Stimulated activated naive CD8-positive, alpha-beta T cell treated with anti-CD3 and anti-CD28 coated beads, Interleukin-15, amount 100 ng/mL, for 72 hours (primary cell): ENCODE data around the gene ZNF43.
"Not testable (repeated sequence)": the region's sequence is repeated elsewhere in the genome, so short reads cannot be mapped to it uniquely, and the experiment has no call there.

Experiments used
- ATAC-seq: fragments of 150-1000 bp; cut with Tn5 transposase; 2 replicates; pipeline ENCODE4 v1.10.0; 2021; ENCODE audit warnings: mild to moderate bottlenecking, moderate library complexity
- DNase-seq, 2 donors: peaks; one replicate each; pipeline ENCODE4 v3.0.0; 2021 to 2022
- H3K27ac Mint-ChIP-seq, 2 donors: one replicate each; pipeline ENCODE4 v1.8.0; 2022; ENCODE audit warnings: mild to moderate bottlenecking in 2 of 2, mixed read lengths in 2 of 2, moderate library complexity in 2 of 2
- H3K27me3 Mint-ChIP-seq: one replicate; pipeline ENCODE4 v1.8.0; 2022; ENCODE audit warnings: mixed read lengths
- H3K4me1 Mint-ChIP-seq: one replicate; pipeline ENCODE4 v1.8.0; 2022; ENCODE audit warnings: mild to moderate bottlenecking, mixed read lengths
- H3K4me3 Mint-ChIP-seq, 2 donors: one replicate each; pipeline ENCODE4 v1.8.0; 2022; ENCODE audit warnings: mild to moderate bottlenecking in 2 of 2, mixed read lengths in 2 of 2, moderate library complexity in 1 of 2
- H3K9me3 Mint-ChIP-seq, 2 donors: one replicate each; pipeline ENCODE4 v1.8.0; 2022; ENCODE audit warnings: mixed read lengths in 2 of 2

Gene ZNF43

DNA sequence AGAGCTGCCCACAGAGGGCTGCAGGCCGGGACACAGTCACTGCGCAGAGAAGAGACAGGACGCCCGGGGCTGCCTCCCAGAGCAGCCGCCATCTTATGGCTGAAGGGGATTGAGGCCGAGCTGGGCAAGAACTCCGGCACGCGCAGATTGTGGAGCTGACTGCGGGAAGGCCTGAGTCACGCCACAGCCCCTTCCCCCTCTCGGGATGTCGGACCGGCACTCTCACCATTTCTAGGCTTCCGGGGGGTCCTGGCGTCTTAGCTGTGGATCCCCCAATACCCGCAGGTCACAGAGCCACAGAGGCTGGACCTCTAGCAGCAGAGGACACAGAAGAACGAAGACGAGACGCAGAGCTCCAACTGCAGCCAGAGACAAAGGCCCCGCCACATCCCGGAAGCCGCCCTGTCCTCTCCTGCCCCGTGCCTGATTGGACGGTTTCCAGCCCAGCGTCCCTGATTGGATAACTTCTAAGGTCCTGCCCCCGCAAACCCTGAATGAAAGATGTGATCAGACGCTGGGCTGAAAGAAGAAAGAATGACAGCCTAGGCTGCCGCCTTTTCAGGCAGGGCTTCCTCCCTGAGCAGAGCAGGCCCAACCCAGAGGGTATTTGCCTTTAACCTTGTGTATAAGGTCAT, at the start of gene ZNF43:
Gene ZNF43 (minus strand): TSS at position 373 of the 635 bp plus-strand sequence. CDS start 144 bp downstream, at position 229.
- peaks cover 2 to 3% of the 10 kb centered on the region in 2 donors for H3K9me3 Mint-ChIP-seq

DNA sequence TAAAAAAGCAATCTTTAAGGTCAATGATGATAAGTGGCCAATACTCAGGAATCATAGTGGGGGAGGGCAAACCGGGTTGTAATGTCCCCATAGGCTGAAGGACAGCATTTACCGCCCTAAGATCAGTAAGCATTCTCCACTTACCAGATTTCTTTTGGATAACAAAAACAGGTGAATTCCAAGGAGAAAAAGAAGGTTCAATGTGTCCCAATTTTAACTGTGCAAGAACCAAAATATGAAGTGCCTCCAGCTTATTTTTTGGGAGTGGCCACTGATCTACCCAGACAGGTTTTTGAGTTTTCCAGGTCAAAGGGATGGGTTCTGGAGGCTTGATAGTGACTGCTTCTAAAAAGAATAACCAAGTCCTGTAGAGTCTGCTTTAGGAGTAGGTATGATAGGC, 49.5 kb upstream of the ZNF43 start:
- peaks cover 30% of the 10 kb centered on the region for H3K27me3 Mint-ChIP-seq
- not testable (repeated sequence) for H3K4me1 Mint-ChIP-seq, H3K9me3 Mint-ChIP-seq, H3K4me3 Mint-ChIP-seq, DNase-seq, H3K27ac Mint-ChIP-seq, ATAC-seq

More for the DNA sequence above, at the start of gene ZNF43:
- Mint-ChIP-seq H3K4me1 (peaks cover 40% of the 10 kb centered on the region), H3K27ac (peak within 1 kb of the TSS; percentile 99 to 100), H3K4me3 (peak within 1 kb of the TSS; percentile 100), H3K27me3 (no peaks in the 10 kb centered on the region)
- DNase-seq = peak; percentile 92 to 96
- ATAC-seq = peak; percentile 98

DNA sequence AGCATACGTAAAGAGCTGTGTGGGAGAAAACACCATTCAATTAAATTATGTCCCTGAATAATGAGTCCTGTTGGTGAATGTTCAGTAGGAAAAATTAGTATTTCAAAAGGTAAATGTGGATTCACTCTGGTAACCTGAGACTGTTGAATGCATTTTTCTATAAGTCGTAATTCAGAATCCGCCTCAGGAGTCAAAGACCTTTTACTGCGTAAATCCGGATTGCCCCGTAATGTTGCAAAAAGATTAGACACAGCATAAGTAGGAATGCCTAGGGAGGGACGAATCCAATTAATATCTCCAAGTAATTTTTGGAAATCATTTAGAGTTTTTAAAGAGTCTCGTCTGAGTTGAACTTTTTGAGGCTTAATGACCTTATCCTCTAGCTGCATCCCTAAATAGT, 48.8 kb upstream of the ZNF43 start:
- DNase-seq, ATAC-seq, H3K4me3 Mint-ChIP-seq, H3K9me3 Mint-ChIP-seq, H3K27ac Mint-ChIP-seq, H3K4me1 Mint-ChIP-seq: not testable (repeated sequence)
- H3K27me3 Mint-ChIP-seq = peaks cover 30% of the 10 kb centered on the region

DNA sequence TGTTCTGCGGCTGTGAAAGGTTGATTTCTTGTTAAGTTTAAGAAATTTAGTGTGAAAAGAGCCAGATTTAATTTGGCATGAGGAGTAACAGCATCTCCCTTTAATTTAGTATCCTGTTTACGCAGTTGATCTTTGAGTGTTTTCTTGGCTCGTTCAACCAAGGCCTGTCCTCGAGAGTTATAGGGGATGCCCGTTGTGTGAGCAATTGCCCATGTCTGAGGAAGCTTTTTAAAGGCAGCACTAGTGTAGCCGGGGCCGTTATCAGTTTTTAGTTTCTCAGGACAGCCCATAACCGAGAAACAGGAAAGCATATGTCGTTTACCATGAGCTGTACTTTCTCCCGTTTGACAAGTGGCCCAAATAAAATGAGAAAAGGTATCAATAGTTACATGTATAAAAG, 47.5 kb upstream of the ZNF43 start:
- Mint-ChIP-seq H3K4me3 (no peak overlapping the region), H3K27me3 (peaks cover 27% of the 10 kb centered on the region), H3K4me1 (no peaks in the 10 kb centered on the region), H3K9me3 (no peaks in the 10 kb centered on the region), H3K27ac (no peak overlapping the region)
- no peak for ATAC-seq
- DNase-seq = no peak

DNA sequence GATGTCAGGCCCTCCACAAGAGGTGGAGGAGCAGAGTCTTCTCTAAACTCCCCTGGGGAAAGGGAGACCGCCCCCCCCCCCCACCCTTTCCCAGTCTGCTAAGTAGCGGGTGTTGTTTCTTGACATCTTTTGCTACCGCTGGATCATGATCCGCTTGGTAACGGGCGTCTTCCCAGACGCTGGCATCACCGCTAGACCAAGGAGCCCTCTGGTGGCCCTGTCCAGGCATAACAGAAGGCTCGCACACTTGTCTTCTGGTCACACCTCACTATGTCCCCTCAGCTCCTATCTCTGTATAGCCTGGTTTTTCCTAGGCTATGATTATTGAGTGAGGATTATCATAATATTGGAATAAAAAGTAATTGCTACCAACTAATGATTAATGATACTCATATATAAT, 44.8 kb upstream of the ZNF43 start:
- H3K27ac Mint-ChIP-seq, DNase-seq, H3K4me3 Mint-ChIP-seq, H3K4me1 Mint-ChIP-seq, ATAC-seq, H3K9me3 Mint-ChIP-seq: not testable (repeated sequence)
- H3K27me3 Mint-ChIP-seq = peaks cover 19% of the 10 kb centered on the region

DNA sequence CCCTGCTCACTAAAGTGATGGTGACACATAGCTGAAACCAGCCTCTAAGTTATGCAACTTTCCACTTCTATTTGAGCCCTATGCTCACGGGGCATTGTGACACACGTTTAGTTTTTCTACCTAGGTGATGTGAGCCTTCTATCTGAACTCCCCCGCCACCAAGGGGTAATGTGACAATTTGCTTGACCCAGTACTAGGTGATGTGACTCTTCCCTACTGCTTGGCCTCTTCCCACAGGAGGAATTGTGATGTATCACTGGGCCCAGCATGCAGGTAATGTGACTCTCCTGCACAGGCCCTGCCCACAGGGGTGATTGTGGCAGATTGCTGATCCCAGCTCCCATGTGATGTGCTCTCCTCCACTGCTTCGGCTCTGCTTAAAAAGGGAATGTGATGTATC, 42.7 kb upstream of the ZNF43 start:
- H3K27me3 Mint-ChIP-seq = peaks cover 2% of the 10 kb centered on the region
- H3K4me3 Mint-ChIP-seq = no peak overlapping the region
- H3K9me3 Mint-ChIP-seq = no peaks in the 10 kb centered on the region
- no peak for DNase-seq
- no peak for ATAC-seq
- no peaks in the 10 kb centered on the region for H3K4me1 Mint-ChIP-seq
- H3K27ac Mint-ChIP-seq = no peak overlapping the region

DNA sequence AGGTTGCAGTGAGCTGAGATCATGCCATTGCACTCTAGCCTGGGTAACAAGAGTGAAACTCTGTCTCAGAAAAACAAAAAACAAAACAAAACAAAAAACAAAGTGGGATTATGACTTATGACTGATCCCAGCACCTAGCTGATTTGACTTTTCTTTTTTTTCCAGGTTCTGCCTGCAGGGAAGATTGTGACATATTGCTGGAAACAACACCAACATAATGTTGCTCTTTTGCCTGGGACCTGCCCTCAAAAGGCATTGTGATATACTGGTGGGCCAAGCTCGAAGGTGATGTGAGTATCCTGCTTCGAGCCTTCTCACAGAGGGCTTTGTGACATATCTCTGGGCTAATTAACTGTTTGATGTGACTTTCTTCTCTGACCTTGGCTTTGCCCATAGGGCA, 42.0 kb upstream of the ZNF43 start:
- Mint-ChIP-seq H3K4me3 (no peak overlapping the region), H3K4me1 (no peaks in the 10 kb centered on the region), H3K9me3 (no peaks in the 10 kb centered on the region), H3K27me3 (no peaks in the 10 kb centered on the region), H3K27ac (no peak overlapping the region)
- DNase-seq (no peak), ATAC-seq (no peak)

DNA sequence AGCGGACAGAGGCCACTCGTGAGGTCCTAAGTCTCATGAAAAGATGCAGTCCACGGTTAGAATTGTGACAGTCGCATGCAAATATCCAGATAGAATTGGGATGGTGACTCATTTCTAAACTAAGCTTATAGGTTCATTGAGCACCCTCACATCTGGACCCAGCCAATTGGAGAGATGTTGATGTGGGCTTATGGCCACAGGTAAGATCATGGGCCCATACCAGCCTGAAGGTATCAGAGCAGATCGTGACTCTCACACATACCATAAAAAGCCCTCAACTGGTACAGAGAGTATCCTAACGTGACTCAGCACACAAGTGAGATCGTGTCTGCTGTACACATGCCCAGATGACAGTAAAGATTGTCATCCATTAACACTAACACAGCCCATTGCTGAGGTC, 40.6 kb upstream of the ZNF43 start:
- not testable (repeated sequence) for DNase-seq, H3K4me3 Mint-ChIP-seq, H3K9me3 Mint-ChIP-seq, H3K27me3 Mint-ChIP-seq, ATAC-seq, H3K4me1 Mint-ChIP-seq, H3K27ac Mint-ChIP-seq

DNA sequence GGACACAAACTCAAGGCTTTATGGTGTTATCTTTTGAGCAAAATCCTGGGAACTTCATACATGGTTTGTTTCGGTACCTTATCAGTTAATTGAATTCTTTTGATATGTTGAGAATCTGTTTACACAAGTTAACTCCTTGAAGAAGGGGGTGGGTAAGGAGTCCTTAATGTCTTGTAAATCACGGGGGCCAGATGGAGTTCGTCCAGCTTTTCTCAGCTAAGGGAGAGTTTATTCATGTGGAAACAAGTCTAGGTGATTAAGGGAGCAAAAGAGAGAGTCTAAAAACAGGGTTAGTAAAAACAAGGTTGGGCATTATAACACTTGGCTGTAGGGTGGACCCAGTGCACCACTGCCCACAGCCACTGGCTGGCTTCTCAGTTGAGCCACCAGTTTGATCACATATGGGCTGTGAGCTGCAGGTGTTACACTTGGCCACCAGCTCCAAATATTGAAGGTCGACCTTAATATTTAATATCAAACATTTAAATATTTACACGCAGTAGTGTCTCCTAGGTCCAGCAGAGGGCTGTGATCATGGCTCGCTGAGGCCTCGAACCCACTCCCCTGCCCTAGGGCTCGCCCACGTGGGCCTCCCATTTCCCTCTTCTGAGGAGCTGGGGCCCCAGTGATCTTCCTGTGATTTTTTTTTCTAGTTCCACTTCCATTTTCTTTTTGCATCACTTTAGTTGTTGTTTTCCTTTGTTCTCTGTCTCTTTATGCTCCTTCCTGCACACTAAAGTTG, 21.0 kb upstream of the ZNF43 start:
- Mint-ChIP-seq H3K9me3 (peaks cover 0 to 5% of the 10 kb centered on the region in 2 donors), H3K4me1 (peaks cover 12% of the 10 kb centered on the region), H3K27ac (no peak overlapping the region), H3K27me3 (no peaks in the 10 kb centered on the region), H3K4me3 (no peak overlapping the region)
- no peak for ATAC-seq
- DNase-seq = no peak

DNA sequence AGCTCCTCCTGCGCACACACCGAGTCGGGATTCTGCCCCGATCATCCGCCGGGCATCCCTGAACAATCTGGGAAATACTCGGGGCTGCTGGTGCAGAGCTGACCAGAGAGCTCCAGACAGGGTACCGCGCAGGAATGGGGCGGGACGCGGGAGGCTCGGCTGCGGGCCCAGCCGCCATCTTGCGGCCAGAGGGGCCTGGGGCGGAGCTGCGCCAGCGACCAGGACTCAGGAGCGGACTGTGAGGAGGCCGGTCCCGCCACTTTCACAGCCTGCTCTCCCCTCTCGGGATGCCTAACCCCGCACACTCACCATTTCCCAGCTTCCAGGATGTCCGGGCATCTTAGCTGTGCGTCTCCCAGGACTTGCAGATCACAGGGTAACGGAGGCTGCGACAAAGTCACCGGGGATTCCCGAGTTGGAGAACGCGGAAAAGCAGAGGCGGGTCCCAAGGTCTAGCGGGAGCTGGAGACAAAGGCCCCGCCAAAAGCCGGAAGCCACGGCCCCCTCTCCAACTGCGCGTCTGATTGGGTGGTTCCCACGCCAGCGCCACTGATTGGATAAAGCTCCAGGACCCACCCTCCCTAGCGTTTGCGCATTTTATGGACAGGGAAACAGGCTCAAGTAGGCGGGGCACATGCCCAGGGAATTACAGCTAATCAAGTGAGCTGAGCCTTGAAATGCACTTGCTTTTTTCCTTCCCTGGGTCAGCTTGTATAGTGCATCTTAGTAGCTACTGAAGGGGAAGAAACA, 15.8 kb upstream of the ZNF43 start:
- Mint-ChIP-seq H3K27me3 (no peaks in the 10 kb centered on the region), H3K4me3 (peak overlapping the region; percentile 92 to 93), H3K9me3 (no peaks in the 10 kb centered on the region), H3K4me1 (peaks cover 35% of the 10 kb centered on the region), H3K27ac (peak overlapping the region; percentile 98)
- DNase-seq = peak; percentile 82 to 93
- ATAC-seq = peak; percentile 99

DNA sequence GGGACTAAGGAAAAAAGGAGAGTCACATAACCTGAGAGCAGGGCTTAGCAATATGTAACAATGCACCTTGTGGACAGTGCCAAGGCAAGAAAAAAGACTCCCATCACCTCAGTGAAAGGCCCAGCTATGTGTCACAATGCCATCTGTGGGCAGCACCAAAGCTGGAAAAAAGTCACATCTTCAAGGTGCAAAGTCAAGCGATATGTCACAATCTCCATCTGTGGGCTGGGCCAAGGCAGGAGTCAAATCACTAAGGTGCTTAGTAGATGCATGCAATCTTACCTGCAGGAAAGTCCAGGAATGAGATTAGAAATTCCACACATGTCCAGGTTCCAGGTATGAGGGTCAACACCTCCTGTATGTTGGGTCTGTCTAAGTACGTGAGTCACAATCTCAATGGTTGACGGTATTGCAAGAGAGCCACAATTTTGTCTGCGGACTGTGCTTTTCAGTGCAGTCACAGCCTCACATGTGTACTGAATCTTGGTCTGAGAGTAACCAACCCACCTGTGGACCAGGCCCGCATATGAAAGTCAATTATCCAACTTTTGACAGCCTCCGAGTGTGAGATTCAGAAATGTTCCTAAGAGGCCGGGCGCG, 14.8 kb upstream of the ZNF43 start:
- H3K4me3 Mint-ChIP-seq = peak overlapping the region; percentile 92 to 93
- peaks cover 45% of the 10 kb centered on the region for H3K4me1 Mint-ChIP-seq
- H3K9me3 Mint-ChIP-seq = no peaks in the 10 kb centered on the region
- no peaks in the 10 kb centered on the region for H3K27me3 Mint-ChIP-seq
- ATAC-seq (no peak), DNase-seq (no peak)
- peak overlapping the region; percentile 76 to 92 for H3K27ac Mint-ChIP-seq

DNA sequence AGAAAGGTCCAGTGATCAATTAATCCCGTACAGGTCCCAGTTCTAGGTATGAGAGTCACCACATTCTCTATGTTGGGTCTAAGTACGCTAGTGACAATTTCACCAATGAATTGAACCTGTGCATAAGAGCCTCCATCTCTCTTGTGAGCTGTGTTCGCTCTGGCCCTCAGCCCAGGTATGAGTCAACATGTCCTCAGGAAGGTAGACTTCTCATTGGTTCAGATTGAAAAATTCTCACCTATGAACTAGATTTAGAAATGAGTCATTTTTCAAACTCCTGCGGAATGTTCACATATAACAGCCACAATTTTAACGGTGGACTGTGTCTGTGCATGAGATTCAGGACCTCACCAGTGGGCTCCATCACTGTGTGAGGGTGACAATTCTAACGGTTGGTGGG, 12.7 kb upstream of the ZNF43 start:
- no peak for DNase-seq
- no peak overlapping the region for H3K27ac Mint-ChIP-seq
- H3K27me3 Mint-ChIP-seq = no peaks in the 10 kb centered on the region
- no peak overlapping the region for H3K4me3 Mint-ChIP-seq
- no peaks in the 10 kb centered on the region for H3K9me3 Mint-ChIP-seq
- H3K4me1 Mint-ChIP-seq = peaks cover 49% of the 10 kb centered on the region
- no peak for ATAC-seq

DNA sequence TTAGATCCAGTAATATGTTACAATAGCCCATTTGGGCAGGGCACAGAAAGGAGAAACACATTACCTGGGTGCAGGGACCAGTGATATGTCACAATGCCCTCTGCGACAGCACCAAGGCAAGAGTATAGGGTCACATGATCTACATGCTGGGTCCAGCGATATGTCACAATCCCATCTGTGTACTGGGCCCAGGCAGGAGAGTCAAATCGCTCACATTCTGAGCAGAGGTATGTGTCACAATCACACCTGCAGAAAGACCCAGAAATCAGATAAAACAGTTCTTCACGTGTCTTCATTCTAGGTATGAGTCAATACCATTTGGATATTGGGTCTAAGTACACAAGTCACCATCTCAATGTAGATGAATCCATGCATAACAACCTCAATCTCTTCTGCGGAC, 7.1 kb upstream of the ZNF43 start:
- DNase-seq (no peak), ATAC-seq (no peak)
- Mint-ChIP-seq H3K4me1 (peaks cover 35% of the 10 kb centered on the region), H3K9me3 (peaks cover 0 to 4% of the 10 kb centered on the region in 2 donors), H3K27ac (no peak overlapping the region), H3K27me3 (no peaks in the 10 kb centered on the region), H3K4me3 (no peak overlapping the region)

DNA sequence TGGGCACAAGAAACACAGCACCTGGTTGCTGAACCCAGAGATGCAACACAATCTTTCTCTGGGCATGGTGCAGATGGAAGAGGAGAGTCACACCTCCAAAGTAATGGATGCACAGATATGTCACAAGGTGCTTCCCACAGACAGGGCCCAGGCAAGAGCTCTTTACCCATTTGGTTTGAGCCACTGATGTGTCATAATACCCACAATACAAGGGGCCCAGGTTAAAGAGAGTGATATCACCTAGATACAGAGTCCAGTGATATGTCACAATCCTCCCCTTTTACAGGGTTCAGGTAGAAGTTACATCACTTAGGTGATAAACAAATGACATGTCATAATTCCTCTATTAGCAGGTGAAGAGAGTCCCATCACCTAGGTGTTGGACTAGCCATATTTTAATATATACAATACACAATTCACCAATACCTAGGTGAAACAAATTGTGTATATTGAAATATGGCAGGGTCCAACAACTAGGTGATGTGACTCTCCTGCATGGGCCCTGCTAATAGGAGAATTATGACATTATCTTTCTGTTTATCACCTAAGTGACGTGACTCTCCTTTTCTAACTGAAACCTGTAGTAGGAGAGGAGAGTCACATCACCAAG, 5.6 kb upstream of the ZNF43 start:
- H3K4me3 Mint-ChIP-seq = no peak overlapping the region
- H3K4me1 Mint-ChIP-seq = peaks cover 30% of the 10 kb centered on the region
- DNase-seq (no peak), ATAC-seq (peak; percentile 77)
- peaks cover 0 to 4% of the 10 kb centered on the region in 2 donors for H3K9me3 Mint-ChIP-seq
- H3K27me3 Mint-ChIP-seq = no peaks in the 10 kb centered on the region
- H3K27ac Mint-ChIP-seq = no peak overlapping the region

DNA sequence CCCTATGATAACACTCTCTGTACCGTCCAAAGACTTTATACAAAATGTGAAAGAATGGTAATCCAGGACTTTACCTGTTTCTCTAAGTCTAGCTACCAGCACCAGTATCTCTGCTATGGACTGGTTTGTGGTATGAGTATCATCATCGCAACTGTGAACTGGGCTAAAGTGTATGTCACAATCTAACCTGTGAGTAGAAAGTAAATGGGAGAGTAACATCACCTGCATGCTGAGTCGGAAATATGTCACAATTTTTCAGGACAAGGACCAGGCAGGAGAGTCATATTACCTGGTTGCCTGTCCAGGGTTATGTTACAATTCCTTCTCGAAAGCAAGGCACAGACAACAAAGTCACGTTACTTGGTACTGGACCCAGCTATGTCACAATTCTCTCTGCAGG, 5.1 kb upstream of the ZNF43 start:
- H3K27ac Mint-ChIP-seq = no peak overlapping the region
- peaks cover 0 to 4% of the 10 kb centered on the region in 2 donors for H3K9me3 Mint-ChIP-seq
- no peaks in the 10 kb centered on the region for H3K27me3 Mint-ChIP-seq
- no peak overlapping the region for H3K4me3 Mint-ChIP-seq
- DNase-seq (no peak), ATAC-seq (no peak)
- peaks cover 25% of the 10 kb centered on the region for H3K4me1 Mint-ChIP-seq
